WERI-Rb-1 (cell line): ENCODE data around the gene KCNQ4.

Experiments used
- DNase-seq: peaks from one replicate; pipeline ENCODE4 v3.0.0-alpha.2; 2020
- H3K27ac ChIP-seq: fragments of 250-450 bp; sonication (Bioruptor Pico); 2 replicates; pipeline ENCODE4 v1.5.1; 2020; ENCODE audit warnings: mild to moderate bottlenecking, moderate library complexity
- H3K27me3 ChIP-seq: fragments of 250-450 bp; sonication (Bioruptor Pico); 2 replicates; pipeline ENCODE4 v1.5.1; 2021; ENCODE audit warnings: mild to moderate bottlenecking, low read depth, moderate library complexity; ENCODE audit not compliant: insufficient read depth, severe bottlenecking
- H3K36me3 ChIP-seq: fragments of 250-450 bp; sonication (Bioruptor Pico); 2 replicates; pipeline ENCODE4 v1.5.1; 2020; ENCODE audit warnings: mild to moderate bottlenecking, moderate library complexity
- H3K4me3 ChIP-seq: 2 replicates; pipeline ENCODE4 v1.5.1; 2011; ENCODE audit warnings: low read depth, mild to moderate bottlenecking, control low read depth, low read length
- H3K9me3 ChIP-seq: fragments of 250-450 bp; sonication (Bioruptor Pico); 2 replicates; pipeline ENCODE4 v1.5.1; 2021; ENCODE audit warnings: mild to moderate bottlenecking, moderate library complexity; ENCODE audit not compliant: severe bottlenecking
- TF ChIP-seq, protein P1 (sequence below): IDR thresholded peaks from 2 replicates; pipeline ENCODE4 v1.5.1; 2011; ENCODE audit warnings: low read depth, mild to moderate bottlenecking, control low read depth, inconsistent platforms, low read length

Gene KCNQ4

DNA sequence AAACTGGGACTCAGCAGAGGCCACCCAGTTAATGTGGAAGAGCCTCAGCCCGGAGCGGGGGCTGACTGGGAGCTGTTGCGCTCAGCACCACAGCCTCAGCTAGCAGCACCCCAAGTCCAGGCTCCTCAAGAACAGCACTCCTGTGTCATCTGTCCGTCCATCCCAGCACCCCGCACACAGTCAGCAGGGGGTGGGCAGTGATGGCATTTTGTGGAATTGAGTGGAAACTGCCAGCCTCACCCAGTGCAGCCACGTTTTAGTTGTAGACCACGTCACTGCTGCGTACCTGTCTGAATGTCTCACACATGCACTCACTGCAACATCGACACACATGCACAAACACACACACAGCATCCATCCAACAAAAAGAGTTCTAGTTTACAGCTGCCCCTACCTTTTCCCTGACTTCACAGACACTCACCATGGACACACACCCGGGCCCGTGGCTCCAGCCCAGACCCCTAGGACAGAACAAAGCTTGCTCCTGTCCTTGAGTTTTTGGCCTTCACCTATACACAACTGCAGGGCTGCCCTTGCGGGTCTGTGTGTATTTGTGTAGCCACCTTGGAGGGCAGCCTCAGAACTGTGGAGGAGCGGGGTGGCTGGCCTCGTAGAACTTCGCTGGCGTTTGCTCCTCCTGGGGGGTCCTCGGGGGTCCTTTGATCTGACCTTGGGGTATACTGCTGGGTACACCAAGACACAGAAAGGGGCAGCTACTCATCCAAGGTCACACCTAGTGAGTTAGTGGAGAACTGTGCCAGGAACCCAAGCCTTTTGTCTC lies 5.2 kb downstream of the KCNQ4 start:
- Histone ChIP-seq H3K9me3 (no peaks in the 10 kb centered on the region), H3K36me3 (no peaks in the 10 kb centered on the region), H3K27me3 (no peaks in the 10 kb centered on the region), H3K4me3 (no peak overlapping the region), H3K27ac (no peak overlapping the region)
- DNase-seq = no peak
- TF ChIP-seq, protein P1, sequence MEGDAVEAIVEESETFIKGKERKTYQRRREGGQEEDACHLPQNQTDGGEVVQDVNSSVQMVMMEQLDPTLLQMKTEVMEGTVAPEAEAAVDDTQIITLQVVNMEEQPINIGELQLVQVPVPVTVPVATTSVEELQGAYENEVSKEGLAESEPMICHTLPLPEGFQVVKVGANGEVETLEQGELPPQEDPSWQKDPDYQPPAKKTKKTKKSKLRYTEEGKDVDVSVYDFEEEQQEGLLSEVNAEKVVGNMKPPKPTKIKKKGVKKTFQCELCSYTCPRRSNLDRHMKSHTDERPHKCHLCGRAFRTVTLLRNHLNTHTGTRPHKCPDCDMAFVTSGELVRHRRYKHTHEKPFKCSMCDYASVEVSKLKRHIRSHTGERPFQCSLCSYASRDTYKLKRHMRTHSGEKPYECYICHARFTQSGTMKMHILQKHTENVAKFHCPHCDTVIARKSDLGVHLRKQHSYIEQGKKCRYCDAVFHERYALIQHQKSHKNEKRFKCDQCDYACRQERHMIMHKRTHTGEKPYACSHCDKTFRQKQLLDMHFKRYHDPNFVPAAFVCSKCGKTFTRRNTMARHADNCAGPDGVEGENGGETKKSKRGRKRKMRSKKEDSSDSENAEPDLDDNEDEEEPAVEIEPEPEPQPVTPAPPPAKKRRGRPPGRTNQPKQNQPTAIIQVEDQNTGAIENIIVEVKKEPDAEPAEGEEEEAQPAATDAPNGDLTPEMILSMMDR = no peak

DNA sequence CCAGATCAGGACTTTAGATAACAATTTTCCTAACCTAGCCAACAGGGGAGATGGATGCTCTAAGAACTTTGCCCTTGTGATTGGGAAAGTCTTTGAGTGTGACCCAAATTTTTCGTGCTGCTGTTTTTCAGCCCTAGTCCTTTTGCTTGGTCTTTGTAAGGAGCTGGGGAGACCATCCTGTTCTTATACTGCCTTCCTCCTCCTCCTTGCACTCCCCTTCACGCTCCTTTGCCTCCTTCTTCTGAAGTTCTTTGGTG lies 5.7 kb downstream of the KCNQ4 start:
- no peak for DNase-seq
- TF ChIP-seq, protein P1 = no peak
- Histone ChIP-seq H3K27me3 (no peaks in the 10 kb centered on the region), H3K9me3 (no peaks in the 10 kb centered on the region), H3K4me3 (no peak overlapping the region), H3K36me3 (no peaks in the 10 kb centered on the region), H3K27ac (no peak overlapping the region)

DNA sequence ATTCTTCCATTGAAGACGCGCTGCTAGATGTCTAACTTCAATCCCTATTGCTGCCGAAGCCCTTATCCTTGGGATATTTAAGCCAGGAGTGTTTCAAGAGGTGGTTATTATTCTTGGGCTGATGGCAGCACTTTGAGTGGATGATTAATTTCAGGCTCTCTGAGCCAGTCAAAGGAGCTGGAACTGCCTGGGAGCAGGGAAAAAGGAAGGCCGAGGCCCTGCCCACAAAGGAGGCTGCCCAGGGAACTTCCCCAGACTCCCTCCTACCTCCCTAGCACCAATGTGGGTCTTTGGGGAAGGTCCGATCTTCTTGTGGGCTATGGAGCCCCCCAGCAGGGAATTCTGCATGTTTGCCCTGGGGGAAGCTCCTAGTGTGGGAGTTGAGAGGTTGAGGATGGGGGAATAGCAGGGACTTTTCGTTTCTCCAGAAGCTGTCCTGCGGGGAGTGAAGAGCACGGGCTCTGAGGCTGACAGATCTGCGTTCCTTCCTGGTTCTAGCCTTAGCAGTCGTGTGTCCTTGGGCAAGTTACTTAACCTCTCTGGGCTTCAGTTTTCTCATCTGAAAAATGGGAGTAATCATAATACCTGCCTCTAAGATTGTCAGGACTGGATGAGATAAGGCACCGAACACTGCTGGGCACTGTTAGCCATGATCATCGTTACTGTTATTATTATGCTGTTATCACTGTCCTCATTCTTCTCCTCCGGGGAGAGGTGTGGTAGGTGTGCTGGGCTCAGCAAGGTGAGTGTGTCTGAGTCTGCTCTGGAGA lies 6.3 kb downstream of the KCNQ4 start:
- Histone ChIP-seq H3K36me3 (no peaks in the 10 kb centered on the region), H3K27me3 (no peaks in the 10 kb centered on the region), H3K4me3 (no peak overlapping the region), H3K27ac (no peak overlapping the region), H3K9me3 (no peaks in the 10 kb centered on the region)
- TF ChIP-seq, protein P1 = no peak
- no peak for DNase-seq

DNA sequence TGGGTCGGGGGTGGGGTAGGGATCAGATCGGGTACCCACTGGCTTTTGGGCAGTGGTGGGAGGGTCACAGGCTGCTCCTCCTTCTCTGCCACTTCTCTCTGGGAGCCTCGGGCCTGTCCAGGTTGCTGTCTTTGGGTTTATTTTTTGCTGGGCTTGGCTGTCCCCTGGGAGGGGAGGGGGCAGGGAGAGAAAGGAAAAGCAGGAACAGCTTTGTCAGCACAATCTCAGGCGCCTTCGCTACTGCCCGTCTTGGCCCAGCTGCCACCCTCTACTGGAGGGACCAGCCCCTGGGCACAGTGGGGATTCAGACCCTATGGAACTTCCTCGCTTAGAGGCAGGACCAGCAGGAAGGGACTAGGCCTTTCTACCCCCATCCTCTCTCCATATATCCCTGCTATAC lies 8.4 kb downstream of the KCNQ4 start:
- no peaks in the 10 kb centered on the region for H3K27me3 ChIP-seq
- H3K27ac ChIP-seq = no peak overlapping the region
- no peaks in the 10 kb centered on the region for H3K36me3 ChIP-seq
- no peak for DNase-seq
- H3K4me3 ChIP-seq = no peak overlapping the region
- H3K9me3 ChIP-seq = no peaks in the 10 kb centered on the region
- TF ChIP-seq, protein P1 = no peak

DNA sequence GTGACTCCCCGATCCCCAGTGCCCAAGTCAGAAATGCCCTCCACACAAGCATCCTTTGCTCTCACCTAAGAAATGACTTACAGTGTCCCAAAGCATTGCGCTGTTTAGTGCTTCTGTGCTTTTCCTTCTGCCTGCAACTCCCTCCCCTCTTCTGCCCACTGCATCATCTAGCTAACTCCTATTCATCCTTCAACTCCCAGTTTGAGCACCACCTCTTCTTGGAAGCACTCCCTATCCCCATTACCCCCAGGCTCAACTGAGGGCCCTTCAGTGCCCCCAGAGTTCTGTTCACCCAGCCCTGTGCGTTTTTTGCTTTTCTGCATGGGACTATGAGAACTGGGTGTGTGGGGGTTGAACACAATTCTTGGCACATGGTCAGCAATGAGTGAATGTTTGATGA lies 10.0 kb downstream of the KCNQ4 start:
- TF ChIP-seq, protein P1 = no peak
- Histone ChIP-seq H3K27me3 (no peaks in the 10 kb centered on the region), H3K36me3 (no peaks in the 10 kb centered on the region), H3K4me3 (no peak overlapping the region), H3K27ac (no peak overlapping the region), H3K9me3 (no peaks in the 10 kb centered on the region)
- DNase-seq = no peak
